K562 (cell line): ENCODE measurements around the gene SCMH1. TPM values are rescaled to one million over a fixed set of nuclear protein-coding genes. Genes with fewer than 3 reads are reported as not detected.

ENCODE experiments used
- CREB1 ChIP-seq, 2 experiments: sonication (generic) in 1 of 2; formaldehyde crosslinking in 1 of 2; IDR thresholded peaks; 2 replicates each; pipeline versions ENCODE4 v1.6.1 to v1.8.0; 2012 to 2022; ENCODE audit warnings: inconsistent platforms in 1 of 2, mild to moderate bottlenecking in 1 of 2, missing genetic modification reagents in 1 of 2, moderate library complexity in 1 of 2
- ETV5 ChIP-seq: sonication (generic); formaldehyde crosslinking; IDR thresholded peaks from 2 replicates; pipeline ENCODE4 v1.4.0; 2020; ENCODE audit warnings: low read depth, mild to moderate bottlenecking, missing genetic modification reagents
- EZH2 ChIP-seq: IDR thresholded peaks from 2 replicates; pipeline ENCODE4 v1.6.1; 2012; ENCODE audit warnings: low read depth, mild to moderate bottlenecking, inconsistent platforms, low read length, borderline replicate concordance
- FIP1L1 ChIP-seq: fragments of 200-400 bp; formaldehyde crosslinking; IDR thresholded peaks from 2 replicates; pipeline ENCODE4 v1.6.1; 2018; ENCODE audit warnings: mild to moderate bottlenecking, low read depth, low read length; ENCODE audit not compliant: poor library complexity, severe bottlenecking
- FOXJ3 ChIP-seq: sonication (generic); formaldehyde crosslinking; IDR thresholded peaks from 2 replicates; pipeline ENCODE4 v1.4.0; 2020; ENCODE audit warnings: mild to moderate bottlenecking, missing genetic modification reagents
- GABPA ChIP-seq: fragments of 200-800 bp; sonication (Bioruptor generic); conservative IDR thresholded peaks from 2 replicates; pipeline ENCODE4 v1.6.1; 2016; ENCODE audit warnings: low read depth, missing genetic modification characterization, missing compliant biosample characterization
- GTF2E2 ChIP-seq: fragments of 200-800 bp; sonication (Bioruptor generic); IDR thresholded peaks from 2 replicates; pipeline ENCODE4 v1.6.1; 2016; ENCODE audit warnings: missing genetic modification characterization, missing compliant biosample characterization
- KDM1A ChIP-seq, 2 experiments: fragments of 450-650 bp; IDR thresholded peaks; 2 replicates each; pipeline ENCODE4 v1.6.1; 2016; ENCODE audit warnings: mild to moderate bottlenecking in 2 of 2
- KLF10 ChIP-seq: fragments of 250-450 bp; sonication (Bioruptor Pico); IDR thresholded peaks from 2 replicates; pipeline ENCODE4 v1.6.1; 2021; ENCODE audit warnings: matching md5 sums
- MCM2 ChIP-seq: fragments of 450-650 bp; IDR thresholded peaks from 2 replicates; pipeline ENCODE4 v1.6.1; 2017; ENCODE audit warnings: low read depth, mild to moderate bottlenecking
- OTX1 ChIP-seq: fragments of 450-650 bp; formaldehyde crosslinking; IDR thresholded peaks from 2 replicates; pipeline ENCODE4 v1.4.0; 2022; ENCODE audit warnings: mild to moderate bottlenecking
- PBX2 ChIP-seq, 2 experiments: IDR thresholded peaks in 1 of 2; conservative IDR thresholded peaks in 1 of 2; 2 replicates each; pipeline ENCODE4 v1.6.1; 2016; ENCODE audit warnings: low read depth in 2 of 2, mild to moderate bottlenecking in 1 of 2, missing compliant biosample characterization in 1 of 2, missing genetic modification characterization in 1 of 2, moderate library complexity in 1 of 2
- PCBP1 ChIP-seq: fragments of 200-400 bp; formaldehyde crosslinking; IDR thresholded peaks from 2 replicates; pipeline ENCODE4 v1.6.1; 2018; ENCODE audit warnings: mild to moderate bottlenecking, low read depth, low read length; ENCODE audit not compliant: poor library complexity, severe bottlenecking
- POLR2G ChIP-seq: fragments of 200-400 bp; formaldehyde crosslinking; IDR thresholded peaks from 2 replicates; pipeline ENCODE4 v1.6.1; 2017; ENCODE audit warnings: low read depth, mild to moderate bottlenecking, antibody characterized with exemption, low read length, moderate library complexity
- SMARCA4 ChIP-seq: fragments of 450-650 bp; IDR thresholded peaks from 2 replicates; pipeline ENCODE4 v1.6.1; 2016
- TAF1 ChIP-seq: IDR thresholded peaks from 2 replicates; pipeline ENCODE4 v1.6.1; 2011; ENCODE audit warnings: mild to moderate bottlenecking, low read length, moderate library complexity; ENCODE audit not compliant: insufficient read depth, control insufficient read depth, severe bottlenecking; ENCODE audit errors: extremely low read depth
- UBTF ChIP-seq, 2 experiments: IDR thresholded peaks; 2 replicates each; pipeline ENCODE4 v1.6.1; 2012; ENCODE audit warnings: improper control_type of control experiment in 2 of 2, low read depth in 2 of 2, low read length in 2 of 2, borderline replicate concordance in 1 of 2
- ZBTB17 ChIP-seq: fragments of 450-650 bp; formaldehyde crosslinking; IDR thresholded peaks from 2 replicates; pipeline ENCODE4 v1.4.0; 2020; ENCODE audit warnings: mild to moderate bottlenecking
- ZBTB8A ChIP-seq: fragments of 450-650 bp; IDR thresholded peaks from 2 replicates; pipeline ENCODE4 v1.6.1; 2018; ENCODE audit warnings: mild to moderate bottlenecking, moderate library complexity; ENCODE audit not compliant: partially characterized antibody
- ZNF395 ChIP-seq: fragments of 200-800 bp; sonication (Bioruptor generic); IDR thresholded peaks from 2 replicates; pipeline ENCODE4 v1.6.1; 2017; ENCODE audit warnings: missing genetic modification characterization, missing compliant biosample characterization
- ZNF77 ChIP-seq: fragments of 250-450 bp; sonication (Bioruptor Pico); IDR thresholded peaks from 2 replicates; pipeline ENCODE4 v1.5.0; 2020
- polyA plus RNA-seq, 8 experiments: library from polyadenylated mRNA; depleted of rRNA in 4 of 8; stranded (reverse) in 5 of 8; unstranded in 3 of 8; fragments of >200 nt; fragmentation: Nextera tagmentation in 2 of 8; fragmentation: Illumina TruSeq in 1 of 8; extraction: Ambion mirVana in 2 of 8; extraction: Trizol in 1 of 8; gene quantifications; 2 replicates each; pipeline versions ENCODE4 v1.2.1 to v1.2.3, GENCODE V29; 2011 to 2014; ENCODE audit warnings: inconsistent platforms in 1 of 8, missing spikeins in 1 of 8
- total RNA-seq, 7 experiments: library from RNA; depleted of rRNA in 6 of 7; stranded (reverse); fragments of >200 nt in 6 of 7; fragmentation: Illumina TruSeq in 2 of 7; extraction: Trizol in 2 of 7; gene quantifications; 2 replicates each; pipeline versions ENCODE4 v1.2.1 to v1.2.3, GENCODE V29; 2011 to 2021; ENCODE audit warnings: low replicate concordance in 1 of 7

Gene SCMH1
- total and polyA plus RNA-seq, 9 of the 15 experiments (the other 6 are each of a cell fraction or from before 2014, with no cell fraction given) = 8.5 to 37.0 (median 26.8) TPM

- TF ChIP-seq PBX2 (CRISPR knock-in tag; IDR thresholded peaks at IDR 0.05; ENCODE audit: low read depth) (no peak), PBX2 (tag; conservative IDR thresholded peaks at IDR 0.05; ENCODE audit: low read depth) (no peak), KLF10 (CRISPR knock-in tag) (no peak), MCM2 (no peak), ZBTB17 (no peak), EZH2 (no peak), POLR2G (peak; percentile 66), FIP1L1 (peak; percentile 44), TAF1 (no peak), ZNF395 (CRISPR knock-in tag) (peak; percentile 95; the same call in 1 of the 2 replicates), KDM1A (IDR thresholded peaks at IDR 0.05) (no peak), ETV5 (CRISPR knock-in tag) (no peak), GABPA (0 out of 2 replicates have a peak, but pooled peaks have one; percentile 18), GTF2E2 (peak; percentile 58), PCBP1 (peak; percentile 69), ZBTB8A (no peak), SMARCA4 (no peak), ZNF77 (CRISPR knock-in tag) (no peak), CREB1 (IDR thresholded peaks at IDR 0.05) (no peak; the same call in 1 of the 2 replicates), CREB1 (CRISPR knock-in tag; IDR thresholded peaks at IDR 0.05) (peak; percentile 5; the same call in 1 of the 2 replicates), OTX1 (CRISPR knock-in tag) (no peak), UBTF (IDR thresholded peaks at IDR 0.05; ENCODE audit: borderline replicate concordance in 1 of 2, low read depth in 2 of 2, low read length in 2 of 2) (no peak), FOXJ3 (CRISPR knock-in tag) (no peak)
- TF ChIP-seq, all 486 proteins: peak for 41
These were observed 262.0 kb downstream of the SCMH1 start (continued) for GRCh38 chr1:40980068-40980452.
